Endothelial cell of umbilical vein (primary cell): ENCODE data around the gene CPTP. TPM values are rescaled to one million over a fixed set of nuclear protein-coding genes. Genes with fewer than 3 reads are reported as not detected.

Experiments
- BruUV-seq: library from RNA; stranded (reverse); fragments of 400-500 nt; replicated peaks from 2 replicates; lab custom pipeline; 2021; lab: Mats Ljungman, UMichigan
- CTCF ChIA-PET: fragments of 300-600, 350-600 bp; sonication (Branson Sonifier 250); formaldehyde crosslinking; loops from one replicate; lab custom pipeline; 2021; ENCODE audit warnings: antibody characterized with exemption, inconsistent platforms; lab: Charles Lee
- POLR2A ChIA-PET: fragments of 300-600, 350-600 bp; sonication (Branson Sonifier 250); formaldehyde crosslinking; loops from one replicate; lab custom pipeline; 2021; ENCODE audit warnings: antibody characterized with exemption, inconsistent platforms; lab: Charles Lee
- DNase-seq: peaks from one replicate; pipeline ENCODE4 v3.0.0-alpha.2; 2011; ENCODE audit warnings: low read depth, low spot score
- FAIRE-seq: peaks from 2 replicates; lab custom pipeline; 2011; peaks lifted over from hg19 to GRCh38; lab: Jason Lieb, UNC
- H2AFZ ChIP-seq: 2 replicates; pipeline ENCODE4 v1.6.0; 2012; ENCODE audit warnings: low read depth, low read length, control low read depth, inconsistent platforms
- H3K27ac ChIP-seq: 2 replicates; pipeline ENCODE4 v1.5.1; 2011; ENCODE audit warnings: low read depth, mild to moderate bottlenecking, control low read depth, low read length, moderate library complexity; ENCODE audit not compliant: insufficient read depth
- H3K27me3 ChIP-seq, 2 experiments: 2 replicates each; pipeline versions ENCODE4 v1.6.0 to v1.6.1; 2011; ENCODE audit warnings: low read length in 2 of 2, mixed read lengths in 1 of 2; ENCODE audit not compliant: control insufficient read depth in 2 of 2, insufficient read depth in 2 of 2
- H3K36me3 ChIP-seq, 2 experiments: 2 replicates in 1 of 2; 3 replicates in 1 of 2; pipeline ENCODE4 v1.5.1; 2011; ENCODE audit warnings: low read length in 2 of 2, mild to moderate bottlenecking in 1 of 2, moderate library complexity in 1 of 2; ENCODE audit not compliant: control insufficient read depth in 2 of 2, insufficient read depth in 2 of 2; ENCODE audit errors: extremely low read depth in 1 of 2
- H3K4me1 ChIP-seq: 3 replicates; pipeline ENCODE4 v1.5.1; 2011; ENCODE audit warnings: mild to moderate bottlenecking, low read length; ENCODE audit not compliant: control insufficient read depth, insufficient read depth; ENCODE audit errors: extremely low read depth
- H3K4me2 ChIP-seq: 2 replicates; pipeline ENCODE4 v1.6.1; 2011; ENCODE audit warnings: low read length, control low read depth, mixed read lengths; ENCODE audit not compliant: insufficient read depth
- H3K4me3 ChIP-seq, 3 experiments: fragments of 200-600 bp in 1 of 3; sonication (generic), shearing (Covaris generic) in 1 of 3; replicated peaks in 1 of 3; 2 replicates each; pipeline ENCODE4 v1.5.1; 2011 to 2016; ENCODE audit warnings: control low read depth in 3 of 3, low read length in 3 of 3, mild to moderate bottlenecking in 2 of 3, inconsistent platforms in 1 of 3, low read depth in 1 of 3, moderate library complexity in 1 of 3; ENCODE audit not compliant: insufficient read depth in 1 of 3
- H3K79me2 ChIP-seq: 2 replicates; pipeline ENCODE4 v1.6.0; 2012; ENCODE audit warnings: low read length, inconsistent platforms; ENCODE audit not compliant: control insufficient read depth, insufficient read depth
- H3K9ac ChIP-seq: replicated peaks from 2 replicates; pipeline ENCODE3; 2011; ENCODE audit warnings: low read length, control low read depth; ENCODE audit not compliant: insufficient read depth; ENCODE audit errors: extremely low read depth
- H3K9me1 ChIP-seq: replicated peaks from 3 replicates; pipeline ENCODE4 v1.6.0; 2011; ENCODE audit warnings: mild to moderate bottlenecking, low read length; ENCODE audit not compliant: control insufficient read depth, insufficient read depth; ENCODE audit errors: extremely low read depth
- H3K9me3 ChIP-seq: replicated peaks from 2 replicates; pipeline ENCODE4 v1.5.1; 2012; ENCODE audit warnings: low read length, inconsistent platforms; ENCODE audit not compliant: control insufficient read depth, insufficient read depth
- H4K20me1 ChIP-seq: replicated peaks from 2 replicates; pipeline ENCODE3; 2011; ENCODE audit warnings: mild to moderate bottlenecking, low read length; ENCODE audit not compliant: control insufficient read depth, insufficient read depth; ENCODE audit errors: extremely low read depth
- CTCF ChIP-seq, 2 donors: IDR thresholded peaks; 1 replicate in 1 of 2; 2 replicates in 1 of 2; pipeline ENCODE4 v1.5.1; 2011; ENCODE audit warnings: low read length in 2 of 2, mild to moderate bottlenecking in 2 of 2, moderate library complexity in 2 of 2, control low read depth in 1 of 2, inconsistent platforms in 1 of 2, low read depth in 1 of 2; ENCODE audit not compliant: insufficient read depth in 1 of 2; ENCODE audit errors: extremely low read depth in 1 of 2
- EZH2 ChIP-seq: IDR thresholded peaks from 2 replicates; pipeline ENCODE4 v1.6.1; 2012; ENCODE audit warnings: borderline replicate concordance, low read depth, mild to moderate bottlenecking, moderate library complexity, low read length, inconsistent platforms; ENCODE audit not compliant: severe bottlenecking
- FOS ChIP-seq: IDR thresholded peaks from 2 replicates; pipeline ENCODE4 v1.6.1; 2011; ENCODE audit warnings: mild to moderate bottlenecking, low read length, moderate library complexity, borderline replicate concordance; ENCODE audit not compliant: insufficient read depth
- GATA2 ChIP-seq: IDR thresholded peaks from 2 replicates; pipeline ENCODE4 v1.7.0; 2011; ENCODE audit warnings: low read depth, mild to moderate bottlenecking, moderate library complexity, mixed read lengths, low read length; ENCODE audit not compliant: insufficient read length, insufficient read depth
- JUN ChIP-seq: IDR thresholded peaks from 2 replicates; pipeline ENCODE4 v1.6.1; 2011; ENCODE audit warnings: borderline replicate concordance, low read depth; ENCODE audit not compliant: insufficient read length, insufficient read depth
- MAX ChIP-seq: IDR thresholded peaks from 2 replicates; pipeline ENCODE4 v1.6.1; 2011; ENCODE audit not compliant: insufficient read depth, insufficient read length
- MYC ChIP-seq: IDR thresholded peaks from one replicate; pipeline ENCODE4 v1.6.1; 2011; ENCODE audit warnings: mild to moderate bottlenecking, low read depth, low read length
- POLR2A ChIP-seq: IDR thresholded peaks from 2 replicates; pipeline ENCODE4 v1.6.1; 2012; ENCODE audit warnings: low read depth, mild to moderate bottlenecking, control low read depth, low read length
- POLR2AphosphoS5 ChIP-seq: IDR thresholded peaks from 2 replicates; pipeline ENCODE4 v1.6.1; 2012; ENCODE audit warnings: low read depth, mild to moderate bottlenecking, control low read depth, low read length, moderate library complexity; ENCODE audit not compliant: insufficient read depth
- dilution Hi-C: fragments of 300-500 bp; cut with MboI; formaldehyde crosslinking; loops from one replicate; pipeline ENCODE4 v1.15.0; 2019; ENCODE audit warnings: low sequenced_read_pairs; ENCODE audit not compliant: extremely low pct_ligation_motif_present
- intact Hi-C: fragments of 100-400 bp; cut with micrococcal nuclease; formaldehyde crosslinking; loops from one replicate; pipeline ENCODE4 v1.10.0; 2022
- polyA plus RNA-seq, 4 experiments: library from polyadenylated mRNA; depleted of rRNA in 3 of 4; stranded (reverse) in 3 of 4; unstranded in 1 of 4; fragments of >200 nt; gene quantifications; 2 replicates each; pipeline versions ENCODE4 v1.2.1 to v1.2.3, GENCODE V29; 2011 to 2012; ENCODE audit warnings: missing spikeins in 1 of 4
- total RNA-seq: library from RNA; stranded (reverse); gene quantifications from 2 replicates; pipeline ENCODE4 v1.2.3, GENCODE V29; 2021

The CPTP gene
- total and polyA plus RNA-seq, 2 donors (not counting 3 experiments of a cell fraction or from before 2014, with no cell fraction given), result 20.9 to 29.5 TPM

GRCh38 chr1:1281533-1282321 lies 42.9 kb upstream of the CPTP start:
- Histone ChIP-seq H3K4me2 (no peak overlapping the region), H3K79me2 (no peaks in the 10 kb centered on the region), H3K9ac (no peak overlapping the region), H3K4me3 (no peak overlapping the region), H3K27ac (no peak overlapping the region), H2AFZ (no peak overlapping the region), H3K9me1 (no peaks in the 10 kb centered on the region), H3K36me3 (no peaks in the 10 kb centered on the region), H3K9me3 (no peaks in the 10 kb centered on the region), H3K4me1 (peaks cover 2% of the 10 kb centered on the region), H3K27me3 (no peaks in the 10 kb centered on the region), H4K20me1 (no peaks in the 10 kb centered on the region)
- FAIRE-seq, result peak; percentile 46
- intact Hi-C loops, result no loop called here
- DNase-seq, result peak; percentile 21
- dilution Hi-C loops, result no loop called here
- TF ChIP-seq MYC (no peak), FOS (peak; percentile 64), POLR2A (no peak), POLR2AphosphoS5 (peak; percentile 73), CTCF (IDR thresholded peaks at IDR 0.05; ENCODE audit: extremely low read depth in 1 of 2, insufficient read depth in 1 of 2, low read depth in 1 of 2, low read length in 2 of 2) (no peak), JUN (peak; percentile 32), MAX (no peak), GATA2 (no peak), EZH2 (no peak)
- POLR2A ChIA-PET, result no interaction called here
- no TSS peak for BruUV-seq
- CTCF ChIA-PET, result interaction anchor here (0.6 to 1.5 kb wide), 5 partner anchors 8 to 250 kb away, joined by 3 to 4 read pairs (median 3); partner anchors contain the start of gene UBE2J2
